NK-92 (cell line): ENCODE measurements around the gene CACNA1H.

Source experiments
- DNase-seq: peaks from one replicate; lab custom pipeline; 2025; ENCODE audit not compliant: unreplicated experiment; lab: John Stamatoyannopoulos, UW

Gene CACNA1H

DNA sequence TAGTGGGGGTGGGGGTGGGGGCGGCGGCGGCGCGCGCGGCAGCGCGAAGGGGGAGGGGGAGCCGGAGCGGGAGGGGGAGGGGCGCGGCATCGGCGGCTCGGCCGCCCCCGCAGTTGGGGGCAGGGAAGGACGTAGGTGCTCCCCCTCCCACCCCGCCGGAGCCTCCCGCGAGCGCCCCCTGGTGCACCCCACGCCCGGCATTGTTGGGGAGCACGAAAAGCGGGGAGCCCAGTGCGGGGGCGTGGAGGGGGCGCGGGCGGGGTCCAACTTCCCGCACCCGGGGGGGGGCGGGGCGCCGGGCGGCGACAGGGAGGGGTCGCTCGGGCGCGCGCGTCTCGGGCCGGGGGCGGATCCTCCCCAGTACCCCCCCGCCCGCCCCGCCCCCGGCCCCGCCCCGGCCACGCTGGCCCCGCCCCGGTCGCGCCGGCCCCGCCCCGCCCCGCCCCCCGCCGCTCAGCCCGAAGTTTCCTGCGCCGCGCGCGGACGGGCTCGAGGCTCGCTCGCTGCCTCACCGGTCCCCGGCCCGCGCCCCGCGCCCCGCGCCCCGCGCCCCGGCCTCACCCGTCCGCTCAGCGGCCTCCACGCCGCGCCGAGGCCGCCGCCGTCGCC, at the start of gene CACNA1H:
Gene CACNA1H, plus strand, starts transcription at position 456 of the 609 bp plus-strand sequence. CDS start 632 bp downstream, outside the sequence.
- DNase-seq = no peak

- DNase-seq = no peak
Measured at GRCh38 chr16:1103636-1103980, 49.3 kb upstream of the CACNA1H start.

GRCh38 chr16:1105888-1106620, 46.9 kb upstream of the CACNA1H start:
- no peak for DNase-seq

- DNase-seq = no peak
Measured at GRCh38 chr16:1106659-1107058, 46.2 kb upstream of the CACNA1H start.

- DNase-seq = no peak
Measured at GRCh38 chr16:1107141-1107540, 45.8 kb upstream of the CACNA1H start.

- no peak for DNase-seq
Measured at GRCh38 chr16:1107731-1108130, 45.2 kb upstream of the CACNA1H start.

- no peak for DNase-seq
Measured at GRCh38 chr16:1108299-1109252, 44.3 kb upstream of the CACNA1H start.

- DNase-seq = no peak
Measured at GRCh38 chr16:1109648-1110047, 43.3 kb upstream of the CACNA1H start.

DNA sequence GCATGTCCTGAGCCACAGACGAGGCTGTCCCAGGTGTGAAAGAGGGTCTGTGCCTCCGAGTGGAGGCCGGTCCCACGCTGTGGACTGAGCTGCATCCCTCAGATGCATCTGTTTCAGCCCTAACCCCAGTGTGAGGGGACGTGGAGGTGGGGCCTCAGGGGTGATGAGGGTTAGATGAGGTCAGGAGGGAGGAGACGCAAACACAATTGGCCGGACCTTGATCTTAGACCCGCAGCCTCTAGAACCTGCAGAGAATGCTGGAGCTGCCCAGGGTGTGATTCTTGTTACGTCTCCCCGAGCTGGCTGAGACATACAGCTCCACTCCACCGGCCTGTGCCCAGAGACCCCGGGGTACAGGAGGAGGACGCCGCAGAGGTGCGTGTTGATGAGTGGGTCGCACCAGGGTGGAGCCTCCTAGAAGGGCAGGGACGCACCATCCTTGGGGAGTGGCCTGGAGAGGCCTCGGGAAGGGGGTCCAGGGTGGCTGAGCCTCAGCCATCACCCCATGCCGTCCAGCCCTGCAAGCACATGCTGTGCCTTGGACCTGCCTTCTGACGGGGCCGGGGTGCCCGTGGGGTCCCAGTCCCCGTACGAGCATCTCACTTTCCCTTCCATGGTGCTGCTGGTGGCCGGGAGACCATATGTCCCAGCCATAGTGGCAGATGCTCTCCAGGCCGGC, 40.3 kb upstream of the CACNA1H start:
- no peak for DNase-seq

DNA sequence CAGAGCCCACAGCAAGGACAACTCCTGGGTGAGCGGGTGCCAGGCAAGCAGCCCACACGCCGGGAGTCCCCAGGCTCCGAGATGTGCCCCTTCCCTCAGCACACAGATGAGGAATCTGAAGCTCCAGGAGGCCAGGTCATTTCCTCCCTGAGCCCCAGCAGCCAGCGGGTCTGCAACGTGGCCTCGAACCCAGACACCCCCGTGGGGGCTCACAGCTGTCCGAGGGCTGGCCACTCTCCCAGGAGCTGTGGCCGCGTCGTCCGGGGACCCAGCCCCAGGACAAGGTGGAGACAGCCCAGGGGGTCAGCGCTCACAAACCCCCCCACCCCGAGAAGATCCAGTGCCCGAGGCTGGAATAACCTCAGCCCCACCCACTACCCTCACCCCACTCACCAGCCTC, 39.4 kb upstream of the CACNA1H start:
- no peak for DNase-seq

GRCh38 chr16:1113889-1114526, 38.9 kb upstream of the CACNA1H start:
- no peak for DNase-seq

- no peak for DNase-seq
Measured at GRCh38 chr16:1116693-1117077, 36.2 kb upstream of the CACNA1H start.

DNA sequence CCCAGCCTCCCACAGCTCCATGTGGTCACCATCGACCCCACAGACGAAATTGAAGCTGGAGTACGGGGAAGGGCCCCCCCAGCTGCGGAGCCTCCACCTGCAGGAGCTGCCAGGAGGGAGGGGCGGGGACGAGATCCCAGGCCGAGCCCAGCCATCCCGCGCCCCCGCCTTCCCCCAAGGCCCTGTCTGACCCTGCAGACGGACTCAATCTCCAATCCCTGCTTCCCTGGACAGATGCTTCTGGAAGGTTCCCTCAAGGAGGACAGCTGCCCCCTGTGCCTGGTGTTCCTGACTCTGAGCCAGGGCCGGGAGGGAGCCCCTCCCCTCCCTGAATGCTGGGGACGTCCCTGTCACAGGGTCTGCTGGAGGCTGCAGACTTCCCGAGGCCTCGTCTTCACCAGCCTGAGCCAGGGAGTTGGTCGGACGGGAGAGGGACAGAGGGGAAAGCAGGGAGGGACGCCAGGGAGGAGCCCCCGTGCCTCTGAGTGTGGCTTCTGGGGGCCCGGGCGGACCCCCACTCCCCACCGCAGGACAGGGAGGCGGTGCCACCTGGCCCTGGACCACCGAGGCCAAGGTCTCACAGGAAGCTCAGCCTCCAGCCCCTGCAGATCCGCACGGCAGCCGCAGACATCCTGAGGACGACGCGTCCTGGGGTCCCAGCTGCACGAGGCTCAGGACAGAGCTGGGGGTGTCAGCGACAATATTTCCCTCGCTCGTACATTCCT, 35.6 kb upstream of the CACNA1H start:
- no peak for DNase-seq

- no peak for DNase-seq
Measured at GRCh38 chr16:1117926-1118325, 35.0 kb upstream of the CACNA1H start.

DNA sequence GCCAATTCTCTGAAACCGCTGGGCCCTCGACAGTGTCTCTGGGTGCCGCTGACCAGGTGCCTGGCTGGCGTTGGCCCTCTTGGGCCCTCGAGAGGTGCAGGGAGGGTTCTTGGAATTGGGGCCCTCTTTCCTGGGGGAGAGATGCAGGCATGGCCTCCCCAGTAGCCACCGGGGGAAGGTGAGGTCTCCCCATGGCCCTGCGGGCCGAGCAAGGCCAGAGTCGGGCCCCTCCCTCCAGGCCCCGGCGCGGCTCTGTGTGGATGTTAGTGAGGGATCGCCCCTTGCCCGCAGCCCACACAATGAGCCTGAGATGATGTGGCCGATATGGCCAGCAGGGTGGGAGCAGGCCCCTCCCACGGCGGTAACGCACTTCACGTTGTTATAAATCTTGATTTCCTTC, 33.8 kb upstream of the CACNA1H start:
- no peak for DNase-seq

DNA sequence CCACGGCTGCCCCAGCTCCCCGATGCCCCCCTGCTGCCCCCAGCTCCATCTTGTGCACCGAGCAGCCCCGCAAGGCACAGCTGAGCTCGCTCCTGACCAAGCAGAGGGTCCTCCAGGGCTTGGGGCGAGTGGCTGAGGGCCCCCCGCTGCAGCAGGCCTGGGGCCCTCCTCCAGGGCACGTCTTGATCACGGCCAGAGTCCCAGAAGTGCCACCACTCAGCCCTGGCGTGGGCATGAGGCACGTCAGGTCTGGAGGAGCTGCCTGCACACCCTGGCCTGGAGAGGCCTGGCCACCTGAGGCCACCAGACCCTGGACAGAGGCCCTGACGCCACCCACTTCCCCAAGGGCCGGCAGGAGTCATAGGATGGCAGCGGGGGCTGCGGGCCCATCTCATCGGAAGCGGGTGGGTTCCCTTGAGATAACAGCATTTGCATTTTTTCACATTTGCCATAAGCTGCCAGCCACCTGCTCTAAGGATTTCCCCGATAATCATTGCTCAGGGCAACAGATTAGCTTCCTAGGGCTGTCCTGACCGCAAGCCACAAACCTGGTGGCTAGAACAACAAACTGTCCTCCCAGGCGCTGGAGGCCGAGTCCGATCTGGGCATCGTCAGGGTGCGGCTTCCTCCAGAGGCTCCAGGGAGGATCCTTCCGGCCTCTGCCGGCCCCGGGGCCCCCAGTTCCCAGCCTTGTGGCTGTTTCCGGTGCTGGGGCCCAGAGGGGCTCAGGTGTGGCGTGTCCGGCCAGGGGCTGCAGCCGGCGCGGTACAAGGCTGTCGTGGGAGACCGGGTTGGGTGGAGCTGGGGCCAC, 32.9 kb upstream of the CACNA1H start:
- DNase-seq = no peak

- DNase-seq = no peak
Measured at GRCh38 chr16:1120577-1120941, 32.3 kb upstream of the CACNA1H start.

DNA sequence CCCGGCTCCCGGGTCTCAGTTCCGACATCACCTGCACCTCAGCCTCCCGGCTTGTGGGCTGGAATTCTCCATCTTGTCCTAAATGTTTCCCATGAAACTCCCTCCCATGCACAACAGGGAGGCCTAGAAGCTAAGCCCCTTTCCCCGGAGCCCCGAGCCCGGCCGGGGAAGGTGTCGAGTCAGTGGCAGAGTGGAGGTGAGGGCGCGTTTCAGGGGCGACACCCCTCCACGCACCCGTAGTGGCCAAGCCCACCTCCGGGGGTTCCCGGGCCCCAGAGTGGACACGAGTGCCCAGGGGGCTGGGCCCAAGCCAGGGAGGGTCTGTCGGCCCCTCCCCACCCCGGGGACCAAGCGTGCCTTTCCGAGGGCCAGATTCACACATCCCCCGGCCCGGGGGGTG, 31.9 kb upstream of the CACNA1H start:
- no peak for DNase-seq
